ENCODE measurements around the gene NAPSA.

Gene NAPSA

GRCh38 chr19:50365434-50366306 lies at the start of gene NAPSA:
TSS of gene NAPSA (minus strand) at chr19:50365639. CDS start at chr19:50365621, 18 bp downstream.
- TF ChIP-seq, protein P1, sequence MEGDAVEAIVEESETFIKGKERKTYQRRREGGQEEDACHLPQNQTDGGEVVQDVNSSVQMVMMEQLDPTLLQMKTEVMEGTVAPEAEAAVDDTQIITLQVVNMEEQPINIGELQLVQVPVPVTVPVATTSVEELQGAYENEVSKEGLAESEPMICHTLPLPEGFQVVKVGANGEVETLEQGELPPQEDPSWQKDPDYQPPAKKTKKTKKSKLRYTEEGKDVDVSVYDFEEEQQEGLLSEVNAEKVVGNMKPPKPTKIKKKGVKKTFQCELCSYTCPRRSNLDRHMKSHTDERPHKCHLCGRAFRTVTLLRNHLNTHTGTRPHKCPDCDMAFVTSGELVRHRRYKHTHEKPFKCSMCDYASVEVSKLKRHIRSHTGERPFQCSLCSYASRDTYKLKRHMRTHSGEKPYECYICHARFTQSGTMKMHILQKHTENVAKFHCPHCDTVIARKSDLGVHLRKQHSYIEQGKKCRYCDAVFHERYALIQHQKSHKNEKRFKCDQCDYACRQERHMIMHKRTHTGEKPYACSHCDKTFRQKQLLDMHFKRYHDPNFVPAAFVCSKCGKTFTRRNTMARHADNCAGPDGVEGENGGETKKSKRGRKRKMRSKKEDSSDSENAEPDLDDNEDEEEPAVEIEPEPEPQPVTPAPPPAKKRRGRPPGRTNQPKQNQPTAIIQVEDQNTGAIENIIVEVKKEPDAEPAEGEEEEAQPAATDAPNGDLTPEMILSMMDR (IDR thresholded peaks at IDR 0.05; ENCODE audit: extremely low read depth, missing control alignments): no peak
- no peak for DNase-seq (ENCODE audit: low spot score)

- no peak for DNase-seq (ENCODE audit: low spot score)
- TF ChIP-seq, protein P1 (IDR thresholded peaks at IDR 0.05; ENCODE audit: extremely low read depth, missing control alignments): no peak
Measured at GRCh38 chr19:50413531-50413930, 48.1 kb upstream of the NAPSA start.

DNA sequence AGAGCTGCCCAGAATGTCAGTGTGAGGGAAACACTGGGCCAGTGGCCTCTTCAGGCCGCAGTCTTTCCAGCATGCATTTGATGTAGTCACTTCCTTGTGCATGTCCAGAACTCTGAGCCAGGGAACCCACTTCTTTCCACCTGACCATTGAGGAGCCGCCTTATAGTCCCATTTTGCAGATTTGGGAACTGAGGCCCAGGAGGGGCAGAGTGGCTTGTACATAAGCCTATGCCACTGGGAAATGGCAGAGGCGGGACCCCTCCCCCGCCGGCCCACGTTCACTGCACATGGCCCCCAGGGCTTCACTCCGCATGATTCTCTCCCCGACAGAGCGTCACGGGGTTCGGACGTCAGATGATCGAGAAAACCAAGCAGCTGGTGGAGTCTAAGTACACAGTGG lies 47.7 kb upstream of the NAPSA start:
- TF ChIP-seq, protein P1 (IDR thresholded peaks at IDR 0.05; ENCODE audit: extremely low read depth, missing control alignments): no peak

GRCh38 chr19:50412419-50412818 lies 47.0 kb upstream of the NAPSA start:
- TF ChIP-seq, protein P1 (IDR thresholded peaks at IDR 0.05; ENCODE audit: extremely low read depth, missing control alignments): no peak
- no peak for DNase-seq (ENCODE audit: low spot score)

More for the DNA sequence above, 47.7 kb upstream of the NAPSA start:
- no peak for DNase-seq (ENCODE audit: low spot score)

DNA sequence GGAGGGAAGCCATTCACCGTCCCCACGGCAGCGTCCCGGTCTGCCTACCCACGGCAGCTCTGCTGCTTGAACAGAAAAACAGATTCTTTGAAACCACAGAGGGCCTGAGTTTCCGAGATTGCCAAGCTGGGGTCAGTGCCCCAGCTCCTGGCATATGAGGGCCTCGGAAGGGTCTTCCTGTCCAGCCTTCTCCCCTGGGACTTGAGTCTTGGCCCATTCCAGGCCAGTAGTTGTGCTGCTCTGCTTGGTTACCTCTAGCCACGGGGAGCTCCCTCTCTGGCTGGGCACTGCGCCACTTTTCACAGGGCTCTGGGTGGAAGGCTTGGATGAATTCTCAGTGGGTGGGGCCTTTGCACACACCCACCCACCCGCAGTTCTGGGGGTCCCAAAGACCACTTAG lies 44.7 kb upstream of the NAPSA start:
- no peak for DNase-seq (ENCODE audit: low spot score)
- TF ChIP-seq, protein P1 (IDR thresholded peaks at IDR 0.05; ENCODE audit: extremely low read depth, missing control alignments): no peak

DNA sequence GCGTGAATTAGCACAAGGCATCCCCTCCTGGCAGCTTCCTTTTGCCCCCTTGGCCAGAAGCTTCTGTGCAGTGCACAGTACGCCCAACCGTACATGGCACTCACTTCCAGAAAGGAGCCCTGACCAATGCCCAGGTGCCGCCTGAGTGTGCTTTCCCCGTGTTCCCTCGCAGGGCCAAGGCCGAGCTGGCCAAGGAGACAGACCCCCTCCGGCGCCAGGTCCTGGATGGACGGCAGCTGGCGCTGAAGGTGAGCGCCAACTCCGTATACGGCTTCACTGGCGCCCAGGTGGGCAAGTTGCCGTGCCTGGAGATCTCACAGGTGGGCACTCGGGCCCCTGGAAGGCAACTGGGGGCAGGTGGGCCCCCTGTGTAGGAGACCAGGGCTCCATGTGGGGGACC lies 43.9 kb upstream of the NAPSA start:
- DNase-seq (ENCODE audit: low spot score): no peak
- TF ChIP-seq, protein P1 (IDR thresholded peaks at IDR 0.05; ENCODE audit: extremely low read depth, missing control alignments): no peak

GRCh38 chr19:50406829-50407228 lies 41.4 kb upstream of the NAPSA start:
- TF ChIP-seq, protein P1 (IDR thresholded peaks at IDR 0.05; ENCODE audit: extremely low read depth, missing control alignments): no peak
- no peak for DNase-seq (ENCODE audit: low spot score)

Measured in GM20000 (cell line).